GM18867 (cell line): ENCODE results near the gene HNRNPA2B1.
"Not testable (repeated sequence)": the region's sequence is repeated elsewhere in the genome, so short reads cannot be mapped to it uniquely, and the experiment has no call there.

Source experiments
- ATAC-seq: cut with Tn5 transposase; IDR thresholded peaks from one replicate; pipeline ENCODE4 v1.9.1; 2021; ENCODE audit warnings: mild to moderate bottlenecking, moderate library complexity; ENCODE audit not compliant: unreplicated experiment

The HNRNPA2B1 gene

GRCh38 chr7:26198781-26199169, 1.8 kb downstream of the HNRNPA2B1 start:
- ATAC-seq = no peak

- no peak for ATAC-seq
Measured at GRCh38 chr7:26198133-26198780, 2.3 kb downstream of the HNRNPA2B1 start.

DNA sequence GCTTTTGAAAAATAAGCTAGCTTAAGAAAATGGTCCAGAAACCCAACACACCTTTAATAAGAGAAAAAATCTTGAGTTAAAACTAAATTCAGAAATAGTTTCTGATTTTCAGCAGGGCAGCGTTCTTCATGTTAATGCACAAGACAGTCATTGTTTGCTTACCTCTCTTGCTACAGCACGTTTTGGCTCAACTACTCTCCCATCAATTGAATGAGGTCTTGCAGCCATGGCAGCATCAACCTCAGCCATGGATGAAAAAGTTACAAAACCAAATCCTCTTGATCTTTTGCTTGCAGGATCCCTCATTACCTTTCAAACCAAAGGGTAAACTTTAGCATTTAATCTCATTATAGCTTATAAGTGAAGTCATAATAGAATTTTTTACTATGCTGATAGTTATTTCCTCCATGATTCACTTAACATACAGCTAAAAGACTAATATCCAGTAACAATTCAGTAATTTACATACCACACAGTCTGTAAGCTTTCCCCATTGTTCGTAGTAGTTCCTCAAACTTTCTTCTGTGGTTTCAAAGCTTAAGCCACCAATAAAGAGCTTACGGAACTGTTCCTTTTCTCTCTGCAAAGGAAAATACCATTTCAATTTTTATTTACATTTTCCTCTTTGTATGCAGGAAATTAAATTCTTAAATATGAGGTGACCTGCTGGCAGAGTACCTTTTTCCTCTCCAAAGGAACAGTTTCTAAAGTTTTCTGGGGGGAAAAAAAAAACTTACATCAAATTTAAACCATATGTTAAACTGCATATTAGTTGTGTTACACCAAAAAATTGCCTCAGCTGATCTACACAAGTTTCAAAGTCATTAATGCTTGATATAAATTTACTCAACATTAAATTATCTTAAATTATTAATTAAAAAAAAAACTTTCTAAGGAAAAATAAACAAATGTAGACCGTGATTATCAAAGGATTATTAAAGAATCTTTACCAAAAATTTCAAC, 3.1 kb downstream of the HNRNPA2B1 start:
- ATAC-seq = no peak

GRCh38 chr7:26195867-26196657, 4.5 kb downstream of the HNRNPA2B1 start:
- ATAC-seq = no peak

GRCh38 chr7:26195182-26195581, 5.4 kb downstream of the HNRNPA2B1 start:
- ATAC-seq = no peak

DNA sequence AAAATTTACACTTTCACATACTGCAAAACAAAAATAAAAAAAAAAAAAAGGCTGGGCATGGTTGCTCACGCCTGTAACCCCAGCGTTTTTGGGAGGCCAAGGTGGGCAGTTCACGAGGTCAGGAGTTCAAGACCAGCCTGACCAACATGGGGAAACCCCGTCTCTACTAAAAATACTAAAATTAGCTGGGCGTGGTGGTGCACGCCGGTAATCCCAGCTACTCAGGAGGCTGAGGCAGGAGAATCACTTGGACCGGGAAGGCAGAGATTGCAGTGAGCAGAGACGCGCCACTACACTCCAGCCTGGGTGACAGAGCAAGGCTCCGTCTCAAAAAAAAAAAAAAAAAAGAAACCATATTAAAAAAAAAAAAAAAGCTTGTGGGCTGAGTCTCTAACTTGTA, 5.8 kb downstream of the HNRNPA2B1 start:
- not testable (repeated sequence) for ATAC-seq

GRCh38 chr7:26193432-26194207, 6.9 kb downstream of the HNRNPA2B1 start:
- no peak for ATAC-seq

DNA sequence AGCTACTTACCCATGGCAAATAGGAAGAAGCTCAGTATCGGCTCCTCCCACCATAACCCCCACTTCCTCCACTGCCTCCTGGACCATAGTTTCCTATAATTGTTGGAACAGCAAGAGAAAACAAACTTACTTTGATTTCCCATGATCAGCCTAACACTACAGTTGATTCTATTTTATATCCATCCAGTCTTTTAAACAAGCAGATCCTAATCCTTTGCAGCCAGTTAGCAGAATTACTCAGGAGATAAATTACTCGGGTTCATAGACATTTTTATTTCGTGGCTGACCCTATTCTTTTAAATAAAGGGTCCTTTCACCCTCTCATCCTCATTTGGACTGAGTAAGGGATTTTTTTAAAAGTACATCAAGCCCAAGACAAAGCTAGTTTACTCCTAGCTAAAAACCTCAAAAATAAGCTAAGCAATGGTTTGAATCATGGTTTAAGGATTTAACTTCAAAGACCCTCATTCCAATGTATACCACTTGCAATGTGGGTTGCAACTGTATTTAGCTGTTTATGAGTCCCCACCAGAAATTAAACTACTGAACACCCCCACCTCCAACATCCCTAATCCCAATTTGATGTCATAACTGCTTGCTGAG, 8.0 kb downstream of the HNRNPA2B1 start:
- no peak for ATAC-seq

GRCh38 chr7:26191974-26192479, 8.5 kb downstream of the HNRNPA2B1 start:
- no peak for ATAC-seq

DNA sequence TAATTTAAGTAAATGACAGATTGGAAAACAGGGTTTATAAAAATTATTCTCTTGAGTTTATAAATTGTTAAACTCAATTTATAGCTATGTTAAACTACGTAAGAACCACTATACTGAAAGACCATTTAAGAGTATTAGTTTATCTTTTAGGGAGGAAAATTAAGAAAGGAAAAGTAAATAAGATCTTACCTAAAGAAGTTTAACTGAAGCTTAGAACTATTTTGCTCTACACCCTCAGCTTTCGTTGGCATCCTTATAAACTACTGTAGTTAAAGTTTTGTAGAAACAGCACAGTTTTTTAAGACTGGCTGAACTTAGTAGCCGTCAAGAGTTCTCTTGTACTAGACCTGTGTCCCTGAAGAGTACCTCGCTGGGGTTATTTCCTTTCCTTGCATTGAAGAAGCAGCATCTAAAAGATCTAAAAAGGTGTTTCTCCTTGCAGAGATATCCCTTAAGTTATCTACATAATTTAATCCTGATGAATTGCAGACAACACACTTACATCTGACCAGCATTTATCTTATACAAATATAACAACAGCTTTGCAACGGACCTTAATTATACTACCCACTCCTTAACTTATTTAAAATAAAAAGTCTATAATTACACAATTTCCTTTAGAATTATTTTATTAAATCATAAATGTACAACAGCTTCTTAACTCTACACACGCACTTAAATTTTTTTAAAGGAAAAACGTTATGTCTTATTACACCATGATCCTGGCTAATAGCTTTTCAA, 9.1 kb downstream of the HNRNPA2B1 start:
- ATAC-seq = no peak

- no peak for ATAC-seq
Measured at GRCh38 chr7:26190417-26190869, 10.1 kb downstream of the HNRNPA2B1 start.

DNA sequence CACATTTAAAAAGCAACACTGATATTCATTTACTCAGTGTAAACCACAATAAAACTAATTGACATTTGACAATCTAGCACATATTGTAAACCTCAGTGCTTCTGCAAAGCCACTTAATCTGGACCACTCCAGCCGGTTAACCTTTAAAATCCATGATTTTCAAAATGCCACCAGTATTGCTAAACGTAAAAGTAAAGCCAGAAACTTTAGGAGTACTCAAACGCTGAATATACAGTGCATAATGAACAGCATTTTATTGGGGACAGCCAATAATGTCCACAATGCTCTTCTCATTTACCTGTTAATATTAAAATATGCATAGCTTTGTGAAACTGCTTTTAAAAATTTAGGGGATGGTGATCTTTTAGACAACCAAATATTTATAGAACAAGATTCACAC, 10.8 kb downstream of the HNRNPA2B1 start:
- no peak for ATAC-seq

DNA sequence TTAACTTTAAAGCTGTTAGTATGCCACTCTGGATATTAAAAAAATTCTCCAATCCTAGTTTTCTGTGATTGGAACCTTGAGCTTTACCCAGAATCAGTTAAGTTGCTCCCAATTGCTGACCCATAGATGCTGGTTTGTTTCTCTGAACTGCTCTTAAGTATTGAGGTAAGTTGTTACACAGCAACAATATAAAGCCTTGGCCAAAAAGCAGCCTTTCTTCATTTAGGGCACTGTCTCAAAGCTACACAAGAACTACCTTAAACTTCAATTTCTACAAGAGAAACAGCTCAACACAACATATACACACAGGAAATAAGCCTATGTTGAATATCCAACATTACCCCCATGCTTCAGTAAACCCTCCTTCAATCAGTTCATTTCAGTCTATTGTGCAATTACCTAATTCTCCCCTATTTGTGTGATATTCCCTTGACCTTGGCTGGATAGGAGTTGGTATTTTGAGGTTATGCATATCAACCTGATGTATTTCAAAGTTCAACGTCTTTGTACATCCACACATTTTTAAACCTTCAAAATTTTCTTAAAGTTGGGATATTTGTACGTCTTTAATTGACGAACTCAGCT, 11.5 kb downstream of the HNRNPA2B1 start:
- no peak for ATAC-seq

DNA sequence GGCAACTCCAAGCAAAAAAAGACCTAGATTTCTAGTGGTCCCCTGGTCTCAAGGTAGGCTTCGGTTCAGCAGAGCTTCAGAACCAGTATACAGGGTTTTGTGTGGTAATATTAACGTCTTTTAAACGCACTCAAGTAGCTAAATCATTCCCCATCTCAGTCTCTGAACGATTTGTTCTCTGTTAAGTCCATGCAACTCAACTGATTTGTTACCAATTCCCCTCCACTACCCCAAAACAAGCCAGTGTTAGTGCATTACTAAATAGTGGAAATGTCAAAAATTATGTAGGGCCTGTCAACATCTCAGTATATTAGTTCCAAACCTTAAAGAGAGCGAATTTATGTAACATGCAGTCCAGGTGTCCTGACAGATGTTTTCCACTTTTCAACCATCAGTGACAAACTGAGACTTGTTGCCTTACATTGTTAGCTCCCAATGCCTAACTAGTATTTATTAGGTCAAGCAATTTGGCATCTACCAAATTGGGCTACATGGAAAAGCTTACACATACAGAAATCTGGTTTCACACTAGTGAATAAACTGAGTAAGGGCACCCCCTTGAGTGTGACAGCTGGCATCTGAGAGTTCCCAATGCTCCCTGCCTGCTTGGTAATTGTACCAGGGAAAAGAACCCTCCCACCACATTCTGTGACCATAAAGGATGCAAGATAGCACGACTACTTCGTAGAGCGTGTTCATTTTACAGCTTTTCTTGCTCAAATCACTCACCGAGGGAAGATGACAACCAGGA, 12.2 kb downstream of the HNRNPA2B1 start:
- ATAC-seq = no peak

DNA sequence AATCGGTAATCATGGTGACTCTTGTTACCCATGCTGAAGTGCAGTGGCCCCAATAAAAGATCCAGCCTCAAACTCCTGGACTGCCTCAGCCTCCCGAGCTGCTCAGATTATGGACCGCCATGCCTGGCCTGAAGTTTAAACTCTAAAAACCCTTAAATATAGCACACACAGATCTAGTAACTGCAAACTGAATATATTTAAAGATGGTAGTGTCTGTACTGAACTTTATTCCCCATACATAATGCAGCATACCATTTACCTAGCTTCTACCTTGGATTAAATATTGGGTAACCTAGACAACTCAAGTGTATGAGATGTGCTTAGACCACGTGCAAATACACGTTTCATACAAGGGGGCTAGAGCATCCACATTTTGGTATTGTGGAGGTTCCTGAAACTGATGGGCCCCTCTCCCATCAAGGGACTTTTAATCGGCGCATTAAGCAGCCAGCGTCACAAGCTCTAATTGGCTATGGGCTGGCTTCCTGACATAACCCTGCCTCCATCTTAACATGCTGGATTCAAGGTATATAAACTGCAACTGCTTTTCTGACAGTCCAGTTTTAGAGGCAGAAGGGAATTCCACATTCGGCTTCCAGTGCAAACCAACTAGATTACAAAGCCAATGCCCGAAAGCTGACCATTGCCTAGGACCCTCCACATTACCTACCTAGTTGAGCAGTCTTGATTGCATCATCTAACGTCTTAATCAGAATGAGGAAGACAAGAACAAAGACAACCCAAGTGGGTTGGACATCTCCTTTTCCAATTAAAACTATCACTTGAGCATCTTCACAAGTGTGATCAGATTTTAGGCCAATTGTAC, 13.0 kb downstream of the HNRNPA2B1 start:
- no peak for ATAC-seq

- ATAC-seq = no peak
Measured at GRCh38 chr7:26186364-26187311, 13.9 kb downstream of the HNRNPA2B1 start.
